MM.1S (cell line): ENCODE results near the gene SRP54.

ENCODE experiments used
- EZH2 ChIP-seq: fragments of 300-600 bp; sonication (generic); optimal IDR thresholded peaks from 2 replicates; pipeline ENCODE3; 2017; ENCODE audit warnings: low read depth, mild to moderate bottlenecking, antibody characterized with exemption, low read length, mixed read lengths
- EZH2phosphoT487 ChIP-seq: fragments of 300-600 bp; sonication (generic); IDR thresholded peaks from 2 replicates; pipeline ENCODE4 v1.6.1; 2018; ENCODE audit warnings: antibody characterized with exemption, low read length
- TF ChIP-seq, protein P1 (sequence below): fragments of 300-600 bp; sonication (generic); IDR thresholded peaks from 2 replicates; pipeline ENCODE4 v1.5.1; 2016; ENCODE audit warnings: antibody characterized with exemption, low read length, mixed read lengths

DNA sequence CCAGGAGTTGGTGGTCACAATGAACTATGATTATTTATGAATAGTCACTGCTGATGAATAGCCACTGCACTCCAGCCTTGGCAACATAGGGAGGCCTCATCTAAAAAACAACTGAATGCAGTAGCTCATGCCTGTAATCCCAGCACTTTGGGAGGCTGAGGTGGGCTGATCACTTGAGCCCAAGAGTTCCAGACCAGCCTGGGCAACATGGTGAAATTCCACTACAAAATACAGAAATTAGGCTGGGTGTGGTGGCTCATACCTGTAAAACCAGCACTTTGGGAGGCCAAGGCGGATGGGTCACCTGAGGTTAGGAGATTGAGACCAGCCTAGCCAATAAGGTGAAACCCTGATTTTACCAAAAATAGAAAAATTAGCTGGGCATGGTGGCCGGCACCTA, 49.8 kb downstream of the SRP54 start:
- TF ChIP-seq, protein P1, sequence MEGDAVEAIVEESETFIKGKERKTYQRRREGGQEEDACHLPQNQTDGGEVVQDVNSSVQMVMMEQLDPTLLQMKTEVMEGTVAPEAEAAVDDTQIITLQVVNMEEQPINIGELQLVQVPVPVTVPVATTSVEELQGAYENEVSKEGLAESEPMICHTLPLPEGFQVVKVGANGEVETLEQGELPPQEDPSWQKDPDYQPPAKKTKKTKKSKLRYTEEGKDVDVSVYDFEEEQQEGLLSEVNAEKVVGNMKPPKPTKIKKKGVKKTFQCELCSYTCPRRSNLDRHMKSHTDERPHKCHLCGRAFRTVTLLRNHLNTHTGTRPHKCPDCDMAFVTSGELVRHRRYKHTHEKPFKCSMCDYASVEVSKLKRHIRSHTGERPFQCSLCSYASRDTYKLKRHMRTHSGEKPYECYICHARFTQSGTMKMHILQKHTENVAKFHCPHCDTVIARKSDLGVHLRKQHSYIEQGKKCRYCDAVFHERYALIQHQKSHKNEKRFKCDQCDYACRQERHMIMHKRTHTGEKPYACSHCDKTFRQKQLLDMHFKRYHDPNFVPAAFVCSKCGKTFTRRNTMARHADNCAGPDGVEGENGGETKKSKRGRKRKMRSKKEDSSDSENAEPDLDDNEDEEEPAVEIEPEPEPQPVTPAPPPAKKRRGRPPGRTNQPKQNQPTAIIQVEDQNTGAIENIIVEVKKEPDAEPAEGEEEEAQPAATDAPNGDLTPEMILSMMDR: no peak
- TF ChIP-seq EZH2phosphoT487 (no peak), EZH2 (no peak)
